H9 (cell line): Measurements from ENCODE around the gene DUSP5. TPM values are rescaled to one million over a fixed set of nuclear protein-coding genes. Genes with fewer than 3 reads are reported as not detected.

Experiments
- DNase-seq: peaks from one replicate; pipeline ENCODE4 v3.0.0-alpha.2; 2017
- H2AFZ ChIP-seq: one replicate; pipeline ENCODE4 v1.6.1; 2013; ENCODE audit warnings: mild to moderate bottlenecking, low read length, control low read depth, moderate library complexity
- H2AK5ac ChIP-seq: 2 replicates; pipeline ENCODE4 v1.6.1; 2013; ENCODE audit warnings: low read length, control low read depth, mixed read lengths; ENCODE audit not compliant: insufficient read length
- H2BK120ac ChIP-seq: one replicate; pipeline ENCODE4 v1.6.1; 2013; ENCODE audit warnings: low read depth, mild to moderate bottlenecking, low read length, control low read depth, inconsistent platforms; ENCODE audit not compliant: poor library complexity, severe bottlenecking
- H2BK12ac ChIP-seq: 2 replicates; pipeline ENCODE4 v1.6.1; 2013; ENCODE audit warnings: low read length, control low read depth, mixed read lengths, low read depth; ENCODE audit not compliant: insufficient read length
- H2BK15ac ChIP-seq: 2 replicates; pipeline ENCODE4 v1.6.1; 2013; ENCODE audit warnings: low read depth, low read length, control low read depth
- H2BK20ac ChIP-seq: one replicate; pipeline ENCODE4 v1.6.1; 2013; ENCODE audit warnings: low read depth, mild to moderate bottlenecking, low read length, control low read depth, inconsistent platforms; ENCODE audit not compliant: poor library complexity, severe bottlenecking
- H2BK5ac ChIP-seq: 2 replicates; pipeline ENCODE4 v1.6.1; 2013; ENCODE audit warnings: low read length, control low read depth, mixed read lengths; ENCODE audit not compliant: insufficient read length
- H3K14ac ChIP-seq: 2 replicates; pipeline ENCODE4 v1.6.1; 2013; ENCODE audit warnings: low read length, control low read depth; ENCODE audit not compliant: insufficient read depth
- H3K18ac ChIP-seq: 2 replicates; pipeline ENCODE4 v1.6.1; 2013; ENCODE audit warnings: low read depth, mild to moderate bottlenecking, mixed read lengths, low read length, control low read depth; ENCODE audit not compliant: insufficient read length
- H3K23ac ChIP-seq: 2 replicates; pipeline ENCODE4 v1.6.1; 2013; ENCODE audit warnings: low read length, control low read depth, mixed read lengths, low read depth; ENCODE audit not compliant: insufficient read length
- H3K23me2 ChIP-seq: 2 replicates; pipeline ENCODE4 v1.6.1; 2013; ENCODE audit warnings: low read depth, mild to moderate bottlenecking, mixed read lengths, low read length, control low read depth; ENCODE audit not compliant: insufficient read length, poor library complexity, severe bottlenecking
- H3K27ac ChIP-seq: 2 replicates; pipeline ENCODE4 v1.5.1; 2013; ENCODE audit warnings: low read length, control low read depth, mixed read lengths, low read depth; ENCODE audit not compliant: insufficient read length
- H3K27me3 ChIP-seq: 2 replicates; pipeline ENCODE4 v1.6.1; 2013; ENCODE audit warnings: low read length, control low read depth, inconsistent platforms; ENCODE audit not compliant: insufficient read depth
- H3K4ac ChIP-seq: 2 replicates; pipeline ENCODE4 v1.6.1; 2013; ENCODE audit warnings: low read depth, mild to moderate bottlenecking, control low read depth, inconsistent platforms, low read length, moderate library complexity
- H3K4me1 ChIP-seq: 2 replicates; pipeline ENCODE4 v1.6.1; 2013; ENCODE audit warnings: low read length, control low read depth, inconsistent platforms; ENCODE audit not compliant: insufficient read depth
- H3K4me2 ChIP-seq: 2 replicates; pipeline ENCODE4 v1.6.1; 2013; ENCODE audit warnings: low read length, control low read depth, mixed read lengths; ENCODE audit not compliant: insufficient read length, insufficient read depth
- H3K56ac ChIP-seq: 2 replicates; pipeline ENCODE4 v1.6.1; 2013; ENCODE audit warnings: low read depth, mild to moderate bottlenecking, mixed read lengths, low read length, control low read depth; ENCODE audit not compliant: insufficient read length
- H3K79me1 ChIP-seq: 2 replicates; pipeline ENCODE4 v1.6.1; 2013; ENCODE audit warnings: low read depth, mild to moderate bottlenecking, moderate library complexity, low read length, control low read depth, inconsistent platforms; ENCODE audit not compliant: insufficient read depth, poor library complexity, severe bottlenecking
- H3K79me2 ChIP-seq: 2 replicates; pipeline ENCODE4 v1.6.1; 2013; ENCODE audit warnings: low read length, control low read depth, inconsistent platforms; ENCODE audit not compliant: insufficient read depth
- H3K9ac ChIP-seq: 2 replicates; pipeline ENCODE4 v1.6.1; 2013; ENCODE audit warnings: low read length, control low read depth, mixed read lengths; ENCODE audit not compliant: insufficient read length; ENCODE audit errors: extremely low read depth
- H3K9me3 ChIP-seq: one replicate; pipeline ENCODE4 v1.6.1; 2013; ENCODE audit warnings: low read depth, low read length, inconsistent platforms; ENCODE audit not compliant: control insufficient read depth
- H3T11ph ChIP-seq: one replicate; pipeline ENCODE4 v1.6.1; 2013; ENCODE audit warnings: mild to moderate bottlenecking, low read length, control low read depth, inconsistent platforms
- H4K20me1 ChIP-seq: one replicate; pipeline ENCODE4 v1.6.1; 2013; ENCODE audit not compliant: control insufficient read depth, insufficient read length, insufficient read depth
- H4K5ac ChIP-seq: 2 replicates; pipeline ENCODE4 v1.6.1; 2013; ENCODE audit warnings: low read depth, mild to moderate bottlenecking, mixed read lengths, low read length, control low read depth; ENCODE audit not compliant: insufficient read length
- H4K8ac ChIP-seq: replicated peaks from 2 replicates; pipeline ENCODE4 v1.6.1; 2013; ENCODE audit warnings: low read length, control low read depth, mixed read lengths, low read depth; ENCODE audit not compliant: insufficient read length
- H4K91ac ChIP-seq: 2 replicates; pipeline ENCODE4 v1.6.1; 2013; ENCODE audit warnings: low read depth, mild to moderate bottlenecking, moderate library complexity, mixed read lengths, low read length, control low read depth; ENCODE audit not compliant: insufficient read length
- H3K27ac Mint-ChIP-seq, 3 experiments: 2 replicates in 2 of 3; 3 replicates in 1 of 3; pipeline ENCODE4 v1.8.0; 2020 to 2021; ENCODE audit warnings: mixed read lengths in 3 of 3, mild to moderate bottlenecking in 1 of 3, moderate library complexity in 1 of 3
- H3K27me3 Mint-ChIP-seq: 2 replicates; pipeline ENCODE4 v1.8.0; 2021; ENCODE audit warnings: low read depth, mild to moderate bottlenecking, moderate library complexity, mixed read lengths
- H3K36me3 Mint-ChIP-seq, 3 experiments: 2 replicates in 2 of 3; 3 replicates in 1 of 3; pipeline ENCODE4 v1.8.0; 2020 to 2021; ENCODE audit warnings: low read depth in 3 of 3, mixed read lengths in 3 of 3; ENCODE audit not compliant: insufficient read depth in 1 of 3
- H3K4me1 Mint-ChIP-seq, 2 experiments: 2 replicates each; pipeline ENCODE4 v1.8.0; 2020; ENCODE audit warnings: mixed read lengths in 2 of 2
- H3K4me3 Mint-ChIP-seq, 2 experiments: 2 replicates in 1 of 2; 3 replicates in 1 of 2; pipeline ENCODE4 v1.8.0; 2020 to 2021; ENCODE audit warnings: mild to moderate bottlenecking in 2 of 2, mixed read lengths in 2 of 2, moderate library complexity in 1 of 2
- H3K9me3 Mint-ChIP-seq, 2 experiments: 2 replicates in 1 of 2; 3 replicates in 1 of 2; pipeline ENCODE4 v1.8.0; 2020; ENCODE audit warnings: mild to moderate bottlenecking in 2 of 2, mixed read lengths in 2 of 2, moderate library complexity in 1 of 2
- CTCF ChIP-seq: fragments of 200-600 bp; sonication (generic); conservative IDR thresholded peaks from 3 replicates; pipeline ENCODE4 v1.8.0; 2021; ENCODE audit warnings: antibody characterized with exemption, mild to moderate bottlenecking
- WGBS: extraction: QIAGEN DNeasy Blood & Tissue Kit; methylation state at CpG from one replicate; pipeline ENCODE4 v1.1.7; 2013; ENCODE audit warnings: missing lambda C conversion rate, low lambda C conversion rate, mixed read lengths; ENCODE audit not compliant: insufficient read length; ENCODE audit errors: extremely low coverage; 5-methylcytosine and 5-hydroxymethylcytosine counted together
- total RNA-seq: library from RNA; stranded (reverse); gene quantifications from 2 replicates; pipeline ENCODE4 v1.2.1, GENCODE V29; 2021

The DUSP5 gene
- total RNA-seq, 1 experiment from 2014 or later = 29.3 TPM

- Histone ChIP-seq H3K4ac (no peak overlapping the region), H4K8ac (no peak overlapping the region), H2BK5ac (no peak overlapping the region), H2BK20ac (no peak overlapping the region), H3K4me2 (no peak overlapping the region), H2BK15ac (0 out of 2 replicates have a peak overlapping the region, but pooled peaks have one; percentile 68), H4K20me1 (no peaks in the 10 kb centered on the region), H4K91ac (no peak overlapping the region), H3K27me3 (no peaks in the 10 kb centered on the region; the same call in 1 of the 2 replicates), H4K5ac (no peak overlapping the region), H3K4me1 (peaks cover 4% of the 10 kb centered on the region; the same call in 1 of the 2 replicates), H3K9ac (no peak overlapping the region), H3T11ph (no peak overlapping the region), H3K27ac (no peak overlapping the region), H3K14ac (no peak overlapping the region), H2BK120ac (no peak overlapping the region), H2BK12ac (no peak overlapping the region), H3K18ac (no peak overlapping the region), H3K23ac (no peak overlapping the region), H3K9me3 (no peaks in the 10 kb centered on the region), H2AK5ac (no peak overlapping the region), H3K23me2 (no peaks in the 10 kb centered on the region), H3K79me2 (no peaks in the 10 kb centered on the region), H2AFZ (no peak overlapping the region), H3K56ac (no peak overlapping the region), H3K79me1 (no peaks in the 10 kb centered on the region)
- DNase-seq = peak; percentile 60
- Mint-ChIP-seq H3K4me3 (0 out of 5 replicates have a peak overlapping the region, but pooled peaks of 1 of the 2 experiments have one; percentile 46), H3K27ac (peak overlapping the region in 1 of 3 experiments; percentile 70; a peak in 2 of 7 replicates), H3K4me1 (peaks cover 14 to 16% of the 10 kb centered on the region in 2 experiments), H3K36me3 (no peaks in the 10 kb centered on the region), H3K27me3 (no peaks in the 10 kb centered on the region), H3K9me3 (no peaks in the 10 kb centered on the region; a peak in 1 of 5 replicates)
- WGBS = no CpG with 5 or more reads among the region's 12 CpGs
- TF ChIP-seq CTCF = peak; percentile 61
Observed at GRCh38 chr10:110535958-110536891, 38.5 kb downstream of the DUSP5 start.
